Activated T-helper 1 cell treated with Interleukin-2 at 50 U/mL for 16 hours (primary cell): ENCODE data around the gene BTBD7.

Experiments
- DNase-seq: peaks from one replicate; pipeline ENCODE4 v3.0.0-alpha.2; 2020; ENCODE audit warnings: low read depth

Gene BTBD7

DNA sequence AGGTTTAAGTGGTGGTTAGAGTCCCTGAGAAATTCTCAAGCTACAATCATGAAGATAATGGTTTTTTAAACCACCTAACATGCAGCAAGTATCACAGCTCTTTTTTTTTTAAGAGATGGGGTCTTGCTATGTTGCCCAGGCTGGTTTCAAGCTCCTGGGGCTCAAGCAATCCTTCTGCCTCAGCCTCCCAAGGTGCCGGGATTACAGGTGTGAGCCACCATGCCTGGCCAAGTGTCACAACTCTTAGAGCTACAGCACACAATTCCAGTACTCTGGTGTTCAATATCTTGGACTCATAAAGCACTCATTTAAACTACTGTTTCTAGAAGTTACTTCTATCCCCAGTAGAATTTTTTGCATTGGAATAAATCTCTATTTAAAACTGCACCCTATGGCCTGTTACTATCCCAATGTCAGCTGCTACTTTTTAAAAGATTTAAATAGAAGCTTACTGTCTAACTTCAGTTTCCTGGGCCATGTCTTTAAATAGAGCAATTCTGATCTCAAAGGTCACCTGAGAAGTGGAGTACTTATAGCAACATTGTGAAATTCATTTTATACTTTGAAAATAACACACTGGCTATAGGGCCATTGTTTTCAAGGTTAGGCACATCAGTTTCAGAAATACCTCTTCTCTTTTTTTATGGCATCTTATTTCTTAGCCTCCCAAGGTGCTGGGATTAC is 137.4 kb downstream of the BTBD7 start:
- no peak for DNase-seq
